GM12892 (cell line): ENCODE results near the gene OSBPL6.

Source experiments
- POLR2A ChIP-seq: IDR thresholded peaks from 2 replicates; pipeline ENCODE4 v1.6.1; 2011; ENCODE audit warnings: low read depth, low read length, control low read depth
- POLR2AphosphoS5 ChIP-seq: IDR thresholded peaks from 2 replicates; pipeline ENCODE4 v1.6.1; 2011; ENCODE audit warnings: low read depth, low read length, control low read depth
- TAF1 ChIP-seq: IDR thresholded peaks from 2 replicates; pipeline ENCODE4 v1.6.1; 2011; ENCODE audit warnings: low read depth, mild to moderate bottlenecking, control low read depth, low read length, borderline replicate concordance

- no peak for TF ChIP-seq POLR2A
- TF ChIP-seq POLR2AphosphoS5, result no peak
- no peak for TF ChIP-seq TAF1
Measured at GRCh38 chr2:178246696-178247095, 52.4 kb downstream of the OSBPL6 start.
